Endothelial cell of umbilical vein (primary cell): ENCODE results near the gene U2AF2. TPM values are rescaled to one million over a fixed set of nuclear protein-coding genes. Genes with fewer than 3 reads are reported as not detected.

Experiments
- BruUV-seq: library from RNA; stranded (reverse); fragments of 400-500 nt; replicated peaks from 2 replicates; lab custom pipeline; 2021; lab: Mats Ljungman, UMichigan
- CTCF ChIA-PET: fragments of 300-600, 350-600 bp; sonication (Branson Sonifier 250); formaldehyde crosslinking; loops from one replicate; lab custom pipeline; 2021; ENCODE audit warnings: antibody characterized with exemption, inconsistent platforms; lab: Charles Lee
- POLR2A ChIA-PET: fragments of 300-600, 350-600 bp; sonication (Branson Sonifier 250); formaldehyde crosslinking; loops from one replicate; lab custom pipeline; 2021; ENCODE audit warnings: antibody characterized with exemption, inconsistent platforms; lab: Charles Lee
- DNase-seq: peaks from one replicate; pipeline ENCODE4 v3.0.0-alpha.2; 2011; ENCODE audit warnings: low read depth, low spot score
- FAIRE-seq: peaks from 2 replicates; lab custom pipeline; 2011; peaks lifted over from hg19 to GRCh38; lab: Jason Lieb, UNC
- H2AFZ ChIP-seq: 2 replicates; pipeline ENCODE4 v1.6.0; 2012; ENCODE audit warnings: low read depth, low read length, control low read depth, inconsistent platforms
- H3K27ac ChIP-seq: 2 replicates; pipeline ENCODE4 v1.5.1; 2011; ENCODE audit warnings: low read depth, mild to moderate bottlenecking, control low read depth, low read length, moderate library complexity; ENCODE audit not compliant: insufficient read depth
- H3K27me3 ChIP-seq, 2 experiments: 2 replicates each; pipeline versions ENCODE4 v1.6.0 to v1.6.1; 2011; ENCODE audit warnings: low read length in 2 of 2, mixed read lengths in 1 of 2; ENCODE audit not compliant: control insufficient read depth in 2 of 2, insufficient read depth in 2 of 2
- H3K36me3 ChIP-seq, 2 experiments: 2 replicates in 1 of 2; 3 replicates in 1 of 2; pipeline ENCODE4 v1.5.1; 2011; ENCODE audit warnings: low read length in 2 of 2, mild to moderate bottlenecking in 1 of 2, moderate library complexity in 1 of 2; ENCODE audit not compliant: control insufficient read depth in 2 of 2, insufficient read depth in 2 of 2; ENCODE audit errors: extremely low read depth in 1 of 2
- H3K4me1 ChIP-seq: 3 replicates; pipeline ENCODE4 v1.5.1; 2011; ENCODE audit warnings: mild to moderate bottlenecking, low read length; ENCODE audit not compliant: control insufficient read depth, insufficient read depth; ENCODE audit errors: extremely low read depth
- H3K4me2 ChIP-seq: 2 replicates; pipeline ENCODE4 v1.6.1; 2011; ENCODE audit warnings: low read length, control low read depth, mixed read lengths; ENCODE audit not compliant: insufficient read depth
- H3K4me3 ChIP-seq, 3 experiments: fragments of 200-600 bp in 1 of 3; sonication (generic), shearing (Covaris generic) in 1 of 3; replicated peaks in 1 of 3; 2 replicates each; pipeline ENCODE4 v1.5.1; 2011 to 2016; ENCODE audit warnings: control low read depth in 3 of 3, low read length in 3 of 3, mild to moderate bottlenecking in 2 of 3, inconsistent platforms in 1 of 3, low read depth in 1 of 3, moderate library complexity in 1 of 3; ENCODE audit not compliant: insufficient read depth in 1 of 3
- H3K79me2 ChIP-seq: 2 replicates; pipeline ENCODE4 v1.6.0; 2012; ENCODE audit warnings: low read length, inconsistent platforms; ENCODE audit not compliant: control insufficient read depth, insufficient read depth
- H3K9ac ChIP-seq: replicated peaks from 2 replicates; pipeline ENCODE3; 2011; ENCODE audit warnings: low read length, control low read depth; ENCODE audit not compliant: insufficient read depth; ENCODE audit errors: extremely low read depth
- H3K9me1 ChIP-seq: replicated peaks from 3 replicates; pipeline ENCODE4 v1.6.0; 2011; ENCODE audit warnings: mild to moderate bottlenecking, low read length; ENCODE audit not compliant: control insufficient read depth, insufficient read depth; ENCODE audit errors: extremely low read depth
- H3K9me3 ChIP-seq: replicated peaks from 2 replicates; pipeline ENCODE4 v1.5.1; 2012; ENCODE audit warnings: low read length, inconsistent platforms; ENCODE audit not compliant: control insufficient read depth, insufficient read depth
- H4K20me1 ChIP-seq: replicated peaks from 2 replicates; pipeline ENCODE3; 2011; ENCODE audit warnings: mild to moderate bottlenecking, low read length; ENCODE audit not compliant: control insufficient read depth, insufficient read depth; ENCODE audit errors: extremely low read depth
- EZH2 ChIP-seq: IDR thresholded peaks from 2 replicates; pipeline ENCODE4 v1.6.1; 2012; ENCODE audit warnings: borderline replicate concordance, low read depth, mild to moderate bottlenecking, moderate library complexity, low read length, inconsistent platforms; ENCODE audit not compliant: severe bottlenecking
- FOS ChIP-seq: IDR thresholded peaks from 2 replicates; pipeline ENCODE4 v1.6.1; 2011; ENCODE audit warnings: mild to moderate bottlenecking, low read length, moderate library complexity, borderline replicate concordance; ENCODE audit not compliant: insufficient read depth
- GATA2 ChIP-seq: IDR thresholded peaks from 2 replicates; pipeline ENCODE4 v1.7.0; 2011; ENCODE audit warnings: low read depth, mild to moderate bottlenecking, moderate library complexity, mixed read lengths, low read length; ENCODE audit not compliant: insufficient read length, insufficient read depth
- JUN ChIP-seq: IDR thresholded peaks from 2 replicates; pipeline ENCODE4 v1.6.1; 2011; ENCODE audit warnings: borderline replicate concordance, low read depth; ENCODE audit not compliant: insufficient read length, insufficient read depth
- MAX ChIP-seq: IDR thresholded peaks from 2 replicates; pipeline ENCODE4 v1.6.1; 2011; ENCODE audit not compliant: insufficient read depth, insufficient read length
- MYC ChIP-seq: IDR thresholded peaks from one replicate; pipeline ENCODE4 v1.6.1; 2011; ENCODE audit warnings: mild to moderate bottlenecking, low read depth, low read length
- POLR2A ChIP-seq: IDR thresholded peaks from 2 replicates; pipeline ENCODE4 v1.6.1; 2012; ENCODE audit warnings: low read depth, mild to moderate bottlenecking, control low read depth, low read length
- POLR2AphosphoS5 ChIP-seq: IDR thresholded peaks from 2 replicates; pipeline ENCODE4 v1.6.1; 2012; ENCODE audit warnings: low read depth, mild to moderate bottlenecking, control low read depth, low read length, moderate library complexity; ENCODE audit not compliant: insufficient read depth
- dilution Hi-C: fragments of 300-500 bp; cut with MboI; formaldehyde crosslinking; loops from one replicate; pipeline ENCODE4 v1.15.0; 2019; ENCODE audit warnings: low sequenced_read_pairs; ENCODE audit not compliant: extremely low pct_ligation_motif_present
- intact Hi-C: fragments of 100-400 bp; cut with micrococcal nuclease; formaldehyde crosslinking; loops from one replicate; pipeline ENCODE4 v1.10.0; 2022
- polyA plus RNA-seq, 4 experiments: library from polyadenylated mRNA; depleted of rRNA in 3 of 4; stranded (reverse) in 3 of 4; unstranded in 1 of 4; fragments of >200 nt; gene quantifications; 2 replicates each; pipeline versions ENCODE4 v1.2.1 to v1.2.3, GENCODE V29; 2011 to 2012; ENCODE audit warnings: missing spikeins in 1 of 4
- total RNA-seq: library from RNA; stranded (reverse); gene quantifications from 2 replicates; pipeline ENCODE4 v1.2.3, GENCODE V29; 2021
- TF ChIP-seq, protein P1 (sequence below), 2 donors: IDR thresholded peaks; 1 replicate in 1 of 2; 2 replicates in 1 of 2; pipeline ENCODE4 v1.5.1; 2011; ENCODE audit warnings: low read length in 2 of 2, mild to moderate bottlenecking in 2 of 2, moderate library complexity in 2 of 2, control low read depth in 1 of 2, inconsistent platforms in 1 of 2, low read depth in 1 of 2; ENCODE audit not compliant: insufficient read depth in 1 of 2; ENCODE audit errors: extremely low read depth in 1 of 2

U2AF2 gene
- total and polyA plus RNA-seq, 2 donors (not counting 3 experiments of a cell fraction or from before 2014, with no cell fraction given), result 183 to 259 TPM

GRCh38 chr19:55621205-55621672 is 33.6 kb upstream of the U2AF2 start:
- no TSS peak for BruUV-seq
- FAIRE-seq, result no peak

More at GRCh38 chr19:55621205-55621672, 33.6 kb upstream of the U2AF2 start:
- DNase-seq, result no peak
- Histone ChIP-seq H3K4me1 (peaks cover 8% of the 10 kb centered on the region), H3K79me2 (no peaks in the 10 kb centered on the region), H4K20me1 (no peaks in the 10 kb centered on the region), H3K27ac (no peak overlapping the region), H3K4me3 (no peak overlapping the region), H3K9ac (no peak overlapping the region), H3K9me3 (no peaks in the 10 kb centered on the region), H3K27me3 (no peaks in the 10 kb centered on the region), H3K36me3 (peaks cover 0 to 8% of the 10 kb centered on the region in 2 experiments), H3K9me1 (no peaks in the 10 kb centered on the region), H3K4me2 (no peak overlapping the region), H2AFZ (no peak overlapping the region)
- TF ChIP-seq FOS, result no peak
- TF ChIP-seq POLR2A, result no peak
- no peak for TF ChIP-seq GATA2
- no peak for TF ChIP-seq MAX
- TF ChIP-seq EZH2, result no peak
- no peak for TF ChIP-seq MYC
- no peak for TF ChIP-seq POLR2AphosphoS5
- TF ChIP-seq, protein P1, sequence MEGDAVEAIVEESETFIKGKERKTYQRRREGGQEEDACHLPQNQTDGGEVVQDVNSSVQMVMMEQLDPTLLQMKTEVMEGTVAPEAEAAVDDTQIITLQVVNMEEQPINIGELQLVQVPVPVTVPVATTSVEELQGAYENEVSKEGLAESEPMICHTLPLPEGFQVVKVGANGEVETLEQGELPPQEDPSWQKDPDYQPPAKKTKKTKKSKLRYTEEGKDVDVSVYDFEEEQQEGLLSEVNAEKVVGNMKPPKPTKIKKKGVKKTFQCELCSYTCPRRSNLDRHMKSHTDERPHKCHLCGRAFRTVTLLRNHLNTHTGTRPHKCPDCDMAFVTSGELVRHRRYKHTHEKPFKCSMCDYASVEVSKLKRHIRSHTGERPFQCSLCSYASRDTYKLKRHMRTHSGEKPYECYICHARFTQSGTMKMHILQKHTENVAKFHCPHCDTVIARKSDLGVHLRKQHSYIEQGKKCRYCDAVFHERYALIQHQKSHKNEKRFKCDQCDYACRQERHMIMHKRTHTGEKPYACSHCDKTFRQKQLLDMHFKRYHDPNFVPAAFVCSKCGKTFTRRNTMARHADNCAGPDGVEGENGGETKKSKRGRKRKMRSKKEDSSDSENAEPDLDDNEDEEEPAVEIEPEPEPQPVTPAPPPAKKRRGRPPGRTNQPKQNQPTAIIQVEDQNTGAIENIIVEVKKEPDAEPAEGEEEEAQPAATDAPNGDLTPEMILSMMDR (IDR thresholded peaks at IDR 0.05; ENCODE audit: extremely low read depth in 1 of 2, insufficient read depth in 1 of 2, low read depth in 1 of 2, low read length in 2 of 2), result no peak
- no peak for TF ChIP-seq JUN
- intact Hi-C loops (no loop called here), dilution Hi-C loops (no loop called here)
- ChIA-PET CTCF (interaction anchor here (1.2 to 1.4 kb wide), 2 partner anchors 10 to 11 kb away, joined by 3 read pairs; no protein-coding TSS in a partner anchor), POLR2A (no interaction called here)
